GM23248 (cell line): ENCODE measurements around the gene CD3D.

ENCODE experiments used
- EZH2 ChIP-seq: fragments of 200-600 bp; sonication (generic); IDR thresholded peaks from 2 replicates; pipeline ENCODE4 v1.6.1; 2018; ENCODE audit warnings: antibody characterized with exemption, mild to moderate bottlenecking; ENCODE audit not compliant: insufficient read depth, poor library complexity, severe bottlenecking
- EZH2phosphoT487 ChIP-seq: fragments of 200-600 bp; sonication (generic); IDR thresholded peaks from 2 replicates; pipeline ENCODE4 v1.6.1; 2018; ENCODE audit warnings: antibody characterized with exemption, moderate library complexity, mild to moderate bottlenecking, low read depth; ENCODE audit not compliant: insufficient read depth

DNA sequence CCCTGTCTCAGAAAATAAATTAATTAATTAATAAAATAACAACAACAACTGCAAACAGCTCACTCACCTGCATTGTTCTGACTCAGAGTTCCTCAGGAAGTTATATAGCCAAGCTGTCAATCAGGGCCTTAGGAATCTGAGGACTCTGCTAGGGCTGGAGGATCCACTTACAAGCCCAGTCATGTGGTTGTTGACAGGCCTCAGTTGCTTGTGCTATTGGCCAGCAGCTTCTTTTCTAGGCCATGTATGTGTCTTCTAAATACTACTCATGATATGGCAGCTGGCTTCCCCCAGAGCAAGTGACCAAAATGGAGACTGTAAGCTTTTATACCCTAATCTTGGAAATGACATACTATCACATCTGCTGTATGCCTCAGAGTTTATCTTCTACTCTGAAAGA is 38.1 kb upstream of the CD3D start:
- TF ChIP-seq EZH2phosphoT487 (no peak), EZH2 (no peak)
